Astrocyte of the cerebellum (primary cell): ENCODE data around the gene AOPEP.

Source experiments
- DNase-seq: peaks from one replicate; pipeline ENCODE4 v3.0.0-alpha.2; 2011; ENCODE audit warnings: low read depth
- H3K4me3 ChIP-seq: 2 replicates; pipeline ENCODE4 v1.5.1; 2011; ENCODE audit warnings: mild to moderate bottlenecking, low read depth, low read length, moderate library complexity
- in situ Hi-C: cut with HindIII; loops from 2 replicates; pipeline ENCODE4 v1.10.0; 2017; ENCODE audit warnings: low sequenced_read_pairs
- TF ChIP-seq, protein P1 (sequence below): IDR thresholded peaks from 2 replicates; pipeline ENCODE4 v1.5.1; 2012; ENCODE audit warnings: low read length, low read depth, moderate library complexity, mild to moderate bottlenecking; ENCODE audit errors: missing control alignments

The AOPEP gene

DNA sequence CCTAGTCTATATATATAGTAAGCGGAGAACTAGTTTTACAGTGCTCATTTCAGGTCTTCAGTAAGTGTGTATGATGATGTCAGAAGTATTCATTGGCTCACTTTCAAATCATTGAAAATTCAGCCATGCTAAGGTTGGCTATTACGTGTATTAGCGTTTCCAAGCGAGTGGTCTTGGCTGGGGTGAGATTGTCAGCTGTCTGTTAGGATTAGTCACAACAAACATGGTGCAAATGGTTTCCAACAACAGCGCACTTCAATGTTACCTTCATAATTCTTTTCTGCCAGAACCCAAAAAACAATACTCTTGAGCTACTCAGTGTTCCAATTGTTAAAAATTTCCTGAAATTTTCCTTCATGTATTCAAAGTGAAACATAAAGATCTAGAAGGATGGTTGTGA is 283.0 kb downstream of the AOPEP start:
- DNase-seq = no peak
- TF ChIP-seq, protein P1, sequence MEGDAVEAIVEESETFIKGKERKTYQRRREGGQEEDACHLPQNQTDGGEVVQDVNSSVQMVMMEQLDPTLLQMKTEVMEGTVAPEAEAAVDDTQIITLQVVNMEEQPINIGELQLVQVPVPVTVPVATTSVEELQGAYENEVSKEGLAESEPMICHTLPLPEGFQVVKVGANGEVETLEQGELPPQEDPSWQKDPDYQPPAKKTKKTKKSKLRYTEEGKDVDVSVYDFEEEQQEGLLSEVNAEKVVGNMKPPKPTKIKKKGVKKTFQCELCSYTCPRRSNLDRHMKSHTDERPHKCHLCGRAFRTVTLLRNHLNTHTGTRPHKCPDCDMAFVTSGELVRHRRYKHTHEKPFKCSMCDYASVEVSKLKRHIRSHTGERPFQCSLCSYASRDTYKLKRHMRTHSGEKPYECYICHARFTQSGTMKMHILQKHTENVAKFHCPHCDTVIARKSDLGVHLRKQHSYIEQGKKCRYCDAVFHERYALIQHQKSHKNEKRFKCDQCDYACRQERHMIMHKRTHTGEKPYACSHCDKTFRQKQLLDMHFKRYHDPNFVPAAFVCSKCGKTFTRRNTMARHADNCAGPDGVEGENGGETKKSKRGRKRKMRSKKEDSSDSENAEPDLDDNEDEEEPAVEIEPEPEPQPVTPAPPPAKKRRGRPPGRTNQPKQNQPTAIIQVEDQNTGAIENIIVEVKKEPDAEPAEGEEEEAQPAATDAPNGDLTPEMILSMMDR = no peak
- H3K4me3 ChIP-seq = no peak overlapping the region
- in situ Hi-C loops = no loop called here

DNA sequence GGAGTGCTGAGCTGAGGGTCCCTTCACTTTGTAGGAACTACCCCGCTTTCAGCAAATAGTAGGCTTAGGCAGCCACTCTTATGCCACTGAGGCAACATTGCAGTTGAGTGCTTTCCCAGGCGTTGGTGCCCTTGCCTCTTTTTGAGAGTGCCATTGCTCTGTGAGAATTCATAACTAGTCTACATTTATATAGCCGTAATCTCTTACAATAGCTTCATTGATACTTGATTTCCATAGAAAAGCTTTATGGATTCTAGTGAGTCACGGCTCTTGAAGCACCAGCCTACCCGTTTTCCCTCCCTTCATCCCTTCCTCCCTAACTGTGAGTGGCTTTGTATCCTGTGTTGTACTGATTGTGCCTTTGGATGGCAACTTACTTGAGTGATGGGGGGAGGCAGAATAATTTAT is 283.9 kb downstream of the AOPEP start:
- TF ChIP-seq, protein P1 = no peak
- no peak overlapping the region for H3K4me3 ChIP-seq
- no peak for DNase-seq
- in situ Hi-C loops = no loop called here

DNA sequence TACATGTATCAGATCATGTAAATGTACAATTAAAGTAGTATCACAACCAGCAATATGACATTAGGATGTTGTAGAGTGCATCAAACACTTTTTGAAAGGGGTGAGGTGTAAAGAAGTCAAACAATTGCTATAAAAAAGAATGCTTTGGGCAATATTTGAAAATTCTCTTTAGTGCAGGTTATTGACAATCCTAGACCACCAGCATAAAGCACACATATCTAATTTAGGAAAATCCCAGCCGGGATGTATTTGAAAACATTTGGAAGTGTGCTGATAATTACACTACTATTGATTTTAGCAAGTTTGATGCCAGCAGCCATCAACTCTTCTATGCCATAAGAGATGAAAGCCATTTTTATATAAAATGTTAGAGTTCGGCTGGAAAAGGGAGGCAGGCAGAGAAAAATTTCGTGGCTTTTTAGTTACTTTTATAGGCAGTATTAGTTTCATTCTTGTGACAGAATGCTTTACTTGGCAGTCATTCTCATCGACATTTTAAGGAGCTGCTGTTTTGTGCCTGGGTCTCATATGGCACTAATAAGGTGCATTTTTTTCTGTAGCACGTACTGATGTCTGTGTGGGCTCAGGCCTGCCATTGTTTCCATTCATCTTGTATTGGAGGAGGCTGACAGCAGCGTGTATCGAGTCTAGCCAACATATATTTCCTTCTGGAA is 285.7 kb downstream of the AOPEP start:
- DNase-seq = no peak
- TF ChIP-seq, protein P1 = no peak
- H3K4me3 ChIP-seq = no peak overlapping the region
- in situ Hi-C loops = no loop called here

DNA sequence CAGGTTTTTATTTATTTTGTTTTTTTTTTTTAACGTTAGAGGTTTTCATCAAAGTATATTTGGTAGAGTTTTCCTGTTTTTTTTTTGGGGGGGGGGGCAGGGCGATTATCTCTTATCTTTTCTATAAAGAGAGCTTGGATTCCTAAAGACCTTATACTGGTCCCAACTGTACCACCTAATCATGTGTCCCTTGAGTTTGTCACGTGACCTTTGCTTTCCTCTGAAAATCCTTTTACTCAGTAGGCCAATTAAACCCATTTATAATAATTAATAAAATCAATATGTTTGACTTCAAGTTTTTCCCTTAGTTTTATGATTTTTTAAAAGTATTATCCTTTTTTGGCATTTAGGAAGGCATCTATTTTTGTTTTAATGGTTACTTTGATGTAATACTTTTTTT is 286.4 kb downstream of the AOPEP start:
- no peak for DNase-seq
- H3K4me3 ChIP-seq = no peak overlapping the region
- TF ChIP-seq, protein P1 = no peak
- in situ Hi-C loops = no loop called here

DNA sequence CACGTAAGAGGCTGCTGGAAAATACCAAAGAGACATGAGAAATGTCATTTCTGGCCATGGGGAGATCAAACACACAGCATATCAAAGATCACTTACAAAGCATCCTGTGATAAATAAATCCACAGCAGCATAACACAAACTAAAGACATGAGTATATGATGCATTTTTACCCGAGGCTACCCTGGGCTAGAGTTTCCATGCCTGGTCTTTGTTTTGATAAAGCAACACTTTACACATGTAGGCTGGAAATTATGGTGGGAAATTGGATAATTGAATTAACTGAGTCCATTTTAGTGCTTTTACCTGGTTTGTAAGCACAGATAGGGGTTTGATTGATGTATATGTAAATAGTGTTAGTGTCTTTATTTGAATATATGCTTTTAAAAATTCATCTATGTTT is 288.4 kb downstream of the AOPEP start:
- in situ Hi-C loops = no loop called here
- DNase-seq = no peak
- H3K4me3 ChIP-seq = no peak overlapping the region
- TF ChIP-seq, protein P1 = no peak

DNA sequence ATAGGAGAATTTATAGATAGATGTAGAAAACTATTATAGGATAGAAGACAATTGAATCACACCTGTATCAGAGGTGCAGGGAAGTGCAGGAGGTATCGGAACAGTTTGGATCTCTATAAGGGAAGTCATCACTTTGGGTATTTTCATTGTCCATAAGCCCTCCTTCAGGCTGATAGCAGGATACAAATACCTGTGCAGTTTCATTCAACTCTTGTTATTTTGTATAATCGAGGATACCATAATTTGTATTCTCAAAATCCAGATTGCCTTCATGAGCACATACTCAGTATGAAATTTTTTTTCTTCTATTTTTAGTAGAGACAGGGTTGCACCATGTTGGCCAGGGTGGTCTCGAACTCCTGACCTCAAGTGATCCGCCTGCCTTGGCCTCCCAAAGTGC is 289.1 kb downstream of the AOPEP start:
- in situ Hi-C loops = no loop called here
- no peak overlapping the region for H3K4me3 ChIP-seq
- no peak for DNase-seq
- TF ChIP-seq, protein P1 = no peak
